K562 (cell line): Measurements from ENCODE around the gene FAM89B. TPM values are rescaled to one million over a fixed set of nuclear protein-coding genes. Genes with fewer than 3 reads are reported as not detected.

Source experiments
- BRF1 ChIP-seq: IDR thresholded peaks from 3 replicates; pipeline ENCODE4 v1.6.1; 2011; ENCODE audit warnings: borderline replicate concordance, mild to moderate bottlenecking; ENCODE audit not compliant: insufficient read length; ENCODE audit errors: extremely low read depth
- C11orf30 ChIP-seq: fragments of 450-650 bp; IDR thresholded peaks from 2 replicates; pipeline ENCODE4 v1.6.1; 2016; ENCODE audit warnings: low read depth, mild to moderate bottlenecking
- ETV1 ChIP-seq: fragments of 450-650 bp; conservative IDR thresholded peaks from 2 replicates; pipeline ENCODE4 v1.6.1; 2016; ENCODE audit warnings: missing genetic modification characterization, control low read depth, low read depth, missing compliant biosample characterization
- FOXP1 ChIP-seq: sonication (generic); formaldehyde crosslinking; IDR thresholded peaks from 2 replicates; pipeline ENCODE4 v1.8.0; 2022; ENCODE audit warnings: mild to moderate bottlenecking, missing genetic modification reagents
- GTF2F1 ChIP-seq: IDR thresholded peaks from 2 replicates; pipeline ENCODE4 v1.6.1; 2011; ENCODE audit warnings: low read depth, low read length, improper control_type of control experiment
- HNRNPLL ChIP-seq: fragments of 200-400 bp; formaldehyde crosslinking; IDR thresholded peaks from 2 replicates; pipeline ENCODE4 v1.6.1; 2017; ENCODE audit warnings: low read length, low read depth, mild to moderate bottlenecking; ENCODE audit not compliant: poor library complexity, severe bottlenecking
- MAFF ChIP-seq: IDR thresholded peaks from 2 replicates; pipeline ENCODE4 v1.6.1; 2012; ENCODE audit warnings: low read length, improper control_type of control experiment
- NFIC ChIP-seq: fragments of 450-650 bp; IDR thresholded peaks from 2 replicates; pipeline ENCODE4 v1.6.1; 2017; ENCODE audit warnings: mild to moderate bottlenecking, inconsistent platforms
- NR1H2 ChIP-seq: sonication (generic); formaldehyde crosslinking; IDR thresholded peaks from 2 replicates; pipeline ENCODE4 v1.4.0; 2020; ENCODE audit warnings: mild to moderate bottlenecking, missing genetic modification reagents
- PHF8 ChIP-seq: fragments of 200-600 bp; sonication (generic); IDR thresholded peaks from 2 replicates; pipeline ENCODE4 v1.6.1; 2012; ENCODE audit warnings: mixed run types, mild to moderate bottlenecking, inconsistent platforms, low read length, moderate library complexity, borderline replicate concordance
- TGIF2 ChIP-seq: sonication (generic); formaldehyde crosslinking; IDR thresholded peaks from 2 replicates; pipeline ENCODE4 v1.8.1; 2022; ENCODE audit warnings: mild to moderate bottlenecking, missing genetic modification reagents, moderate library complexity
- ZC3H8 ChIP-seq: fragments of 450-650 bp; IDR thresholded peaks from 2 replicates; pipeline ENCODE4 v1.6.1; 2017
- ZNF121 ChIP-seq: sonication (generic); formaldehyde crosslinking; conservative IDR thresholded peaks from 2 replicates; pipeline ENCODE4 v1.8.0; 2022; ENCODE audit warnings: missing genetic modification reagents
- ZNF197 ChIP-seq: fragments of 200-800 bp; sonication (Bioruptor generic); IDR thresholded peaks from 2 replicates; pipeline ENCODE4 v1.6.1; 2016; ENCODE audit warnings: low read depth, missing genetic modification characterization, missing compliant biosample characterization
- ZNF699 ChIP-seq: fragments of 250-450 bp; sonication (Bioruptor Pico); IDR thresholded peaks from 2 replicates; pipeline ENCODE4 v1.8.0; 2021; ENCODE audit warnings: mild to moderate bottlenecking, moderate library complexity; ENCODE audit not compliant: insufficient replicate concordance
- ZNF79 ChIP-seq: fragments of 250-450 bp; sonication (Bioruptor Pico); IDR thresholded peaks from 2 replicates; pipeline ENCODE4 v1.4.0; 2020; ENCODE audit warnings: low read depth, mild to moderate bottlenecking, moderate library complexity
- ZSCAN29 ChIP-seq: fragments of 450-650 bp; IDR thresholded peaks from 2 replicates; pipeline ENCODE4 v1.6.1; 2017
- polyA plus RNA-seq, 8 experiments: library from polyadenylated mRNA; depleted of rRNA in 4 of 8; stranded (reverse) in 5 of 8; unstranded in 3 of 8; fragments of >200 nt; fragmentation: Nextera tagmentation in 2 of 8; fragmentation: Illumina TruSeq in 1 of 8; extraction: Ambion mirVana in 2 of 8; extraction: Trizol in 1 of 8; gene quantifications; 2 replicates each; pipeline versions ENCODE4 v1.2.1 to v1.2.3, GENCODE V29; 2011 to 2014; ENCODE audit warnings: inconsistent platforms in 1 of 8, missing spikeins in 1 of 8
- total RNA-seq, 7 experiments: library from RNA; depleted of rRNA in 6 of 7; stranded (reverse); fragments of >200 nt in 6 of 7; fragmentation: Illumina TruSeq in 2 of 7; extraction: Trizol in 2 of 7; gene quantifications; 2 replicates each; pipeline versions ENCODE4 v1.2.1 to v1.2.3, GENCODE V29; 2011 to 2021; ENCODE audit warnings: low replicate concordance in 1 of 7
- TF ChIP-seq, protein P1 (sequence below), 2 experiments: fragments of 450-650 bp in 1 of 2; sonication (generic) in 1 of 2; formaldehyde crosslinking in 1 of 2; IDR thresholded peaks; 2 replicates each; pipeline versions ENCODE4 v1.7.1 to v1.9.0; 2016 to 2022; ENCODE audit warnings: inconsistent platforms in 1 of 2, mild to moderate bottlenecking in 1 of 2, missing genetic modification reagents in 1 of 2
- TF ChIP-seq, protein P2 (sequence below): fragments of 250-450 bp; sonication (Bioruptor Pico); IDR thresholded peaks from 2 replicates; pipeline ENCODE4 v1.5.0; 2021

FAM89B gene
- total and polyA plus RNA-seq, 9 of the 15 experiments (the other 6 are each of a cell fraction or from before 2014, with no cell fraction given) = 0.32 to 27.6 (median 11.9) TPM

- TF ChIP-seq, protein P1, sequence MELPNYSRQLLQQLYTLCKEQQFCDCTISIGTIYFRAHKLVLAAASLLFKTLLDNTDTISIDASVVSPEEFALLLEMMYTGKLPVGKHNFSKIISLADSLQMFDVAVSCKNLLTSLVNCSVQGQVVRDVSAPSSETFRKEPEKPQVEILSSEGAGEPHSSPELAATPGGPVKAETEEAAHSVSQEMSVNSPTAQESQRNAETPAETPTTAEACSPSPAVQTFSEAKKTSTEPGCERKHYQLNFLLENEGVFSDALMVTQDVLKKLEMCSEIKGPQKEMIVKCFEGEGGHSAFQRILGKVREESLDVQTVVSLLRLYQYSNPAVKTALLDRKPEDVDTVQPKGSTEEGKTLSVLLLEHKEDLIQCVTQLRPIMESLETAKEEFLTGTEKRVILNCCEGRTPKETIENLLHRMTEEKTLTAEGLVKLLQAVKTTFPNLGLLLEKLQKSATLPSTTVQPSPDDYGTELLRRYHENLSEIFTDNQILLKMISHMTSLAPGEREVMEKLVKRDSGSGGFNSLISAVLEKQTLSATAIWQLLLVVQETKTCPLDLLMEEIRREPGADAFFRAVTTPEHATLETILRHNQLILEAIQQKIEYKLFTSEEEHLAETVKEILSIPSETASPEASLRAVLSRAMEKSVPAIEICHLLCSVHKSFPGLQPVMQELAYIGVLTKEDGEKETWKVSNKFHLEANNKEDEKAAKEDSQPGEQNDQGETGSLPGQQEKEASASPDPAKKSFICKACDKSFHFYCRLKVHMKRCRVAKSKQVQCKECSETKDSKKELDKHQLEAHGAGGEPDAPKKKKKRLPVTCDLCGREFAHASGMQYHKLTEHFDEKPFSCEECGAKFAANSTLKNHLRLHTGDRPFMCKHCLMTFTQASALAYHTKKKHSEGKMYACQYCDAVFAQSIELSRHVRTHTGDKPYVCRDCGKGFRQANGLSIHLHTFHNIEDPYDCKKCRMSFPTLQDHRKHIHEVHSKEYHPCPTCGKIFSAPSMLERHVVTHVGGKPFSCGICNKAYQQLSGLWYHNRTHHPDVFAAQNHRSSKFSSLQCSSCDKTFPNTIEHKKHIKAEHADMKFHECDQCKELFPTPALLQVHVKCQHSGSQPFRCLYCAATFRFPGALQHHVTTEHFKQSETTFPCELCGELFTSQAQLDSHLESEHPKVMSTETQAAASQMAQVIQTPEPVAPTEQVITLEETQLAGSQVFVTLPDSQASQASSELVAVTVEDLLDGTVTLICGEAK (IDR thresholded peaks at IDR 0.05) = 0 out of 2 replicates have a peak, but pooled peaks have one; percentile 11
- TF ChIP-seq, protein P1 (CRISPR knock-in tag; IDR thresholded peaks at IDR 0.05) = no peak
- TF ChIP-seq GTF2F1 = no peak
- TF ChIP-seq C11orf30 = no peak
- peak; percentile 88; the same call in 1 of the 2 replicates for TF ChIP-seq FOXP1 (CRISPR knock-in tag)
- TF ChIP-seq, protein P2, sequence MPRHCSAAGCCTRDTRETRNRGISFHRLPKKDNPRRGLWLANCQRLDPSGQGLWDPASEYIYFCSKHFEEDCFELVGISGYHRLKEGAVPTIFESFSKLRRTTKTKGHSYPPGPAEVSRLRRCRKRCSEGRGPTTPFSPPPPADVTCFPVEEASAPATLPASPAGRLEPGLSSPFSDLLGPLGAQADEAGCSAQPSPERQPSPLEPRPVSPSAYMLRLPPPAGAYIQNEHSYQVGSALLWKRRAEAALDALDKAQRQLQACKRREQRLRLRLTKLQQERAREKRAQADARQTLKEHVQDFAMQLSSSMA (CRISPR knock-in tag) = peak; percentile 71; the same call in 1 of the 2 replicates
- no peak for TF ChIP-seq TGIF2
- no peak for TF ChIP-seq MAFF
- TF ChIP-seq ZSCAN29 = no peak
- no peak for TF ChIP-seq PHF8
- TF ChIP-seq NR1H2 (CRISPR knock-in tag) = peak; percentile 79; the same call in 1 of the 2 replicates
- TF ChIP-seq HNRNPLL = no peak
- TF ChIP-seq ZNF121 (CRISPR knock-in tag) = no peak
- no peak for TF ChIP-seq ZC3H8
- TF ChIP-seq ZNF197 (CRISPR knock-in tag) = 0 out of 2 replicates have a peak, but pooled peaks have one; percentile 36
- TF ChIP-seq NFIC = peak; percentile 88
- no peak for TF ChIP-seq ZNF79 (CRISPR knock-in tag)
- no peak for TF ChIP-seq ZNF699
- no peak for TF ChIP-seq BRF1
- peak; percentile 85 for TF ChIP-seq ETV1
Observed at GRCh38 chr11:65574811-65575567, 2.7 kb downstream of the FAM89B start (continued).
